Colon (tissue), 2 donors: Measurements from ENCODE around the gene NKAPD1.
"Not testable (repeated sequence)": the region's sequence is repeated elsewhere in the genome, so short reads cannot be mapped to it uniquely, and the experiment has no call there.

Experiments
- FAIRE-seq: peaks from 2 replicates; lab custom pipeline; 2012; peaks lifted over from hg19 to GRCh38; lab: Jason Lieb, UNC
- donor health status: control.
- donor health status: control.

Gene NKAPD1

GRCh38 chr11:112073941-112074811, at the start of gene NKAPD1, which contains the start of gene PIH1D2:
NKAPD1 (plus strand) TSS chr11:112074299; CDS start chr11:112075575, 1,276 bp downstream.
PIH1D2 (minus strand) TSS chr11:112074017; CDS start chr11:112073174, 843 bp downstream.
- no peak for FAIRE-seq

GRCh38 chr11:112024773-112025678, 49.1 kb upstream of the NKAPD1 start, which contains the start of gene DLAT:
DLAT (plus strand) TSS chr11:112025408; CDS start chr11:112025473, 65 bp downstream.
- FAIRE-seq: no peak

GRCh38 chr11:112025707-112026106, 48.4 kb upstream of the NKAPD1 start:
- FAIRE-seq: no peak

- FAIRE-seq: not testable (repeated sequence)
Observed at GRCh38 chr11:112026784-112027410, 47.2 kb upstream of the NKAPD1 start.

- no peak for FAIRE-seq
Observed at GRCh38 chr11:112029460-112029859, 44.6 kb upstream of the NKAPD1 start.

- FAIRE-seq: no peak
Observed at GRCh38 chr11:112033902-112034301, 40.2 kb upstream of the NKAPD1 start.

GRCh38 chr11:112037527-112037926, 36.6 kb upstream of the NKAPD1 start:
- FAIRE-seq: no peak

- FAIRE-seq: no peak
Observed at GRCh38 chr11:112042161-112042960, 31.7 kb upstream of the NKAPD1 start.

- no peak for FAIRE-seq
Observed at GRCh38 chr11:112042961-112043304, 31.2 kb upstream of the NKAPD1 start.

- no peak for FAIRE-seq
Observed at GRCh38 chr11:112044961-112045360, 29.1 kb upstream of the NKAPD1 start.

- FAIRE-seq: not testable (repeated sequence)
Observed at GRCh38 chr11:112046647-112047046, 27.5 kb upstream of the NKAPD1 start.

GRCh38 chr11:112048256-112048655, 25.8 kb upstream of the NKAPD1 start:
- not testable (repeated sequence) for FAIRE-seq

- no peak for FAIRE-seq
Observed at GRCh38 chr11:112049777-112050176, 24.3 kb upstream of the NKAPD1 start.

GRCh38 chr11:112050721-112051120, 23.4 kb upstream of the NKAPD1 start:
- FAIRE-seq: no peak

- FAIRE-seq: no peak
Observed at GRCh38 chr11:112051768-112052167, 22.3 kb upstream of the NKAPD1 start.

GRCh38 chr11:112057170-112057569, 16.9 kb upstream of the NKAPD1 start:
- FAIRE-seq: no peak

- FAIRE-seq: no peak
Observed at GRCh38 chr11:112058103-112058502, 16.0 kb upstream of the NKAPD1 start.

- no peak for FAIRE-seq
Observed at GRCh38 chr11:112062923-112063322, 11.2 kb upstream of the NKAPD1 start.

GRCh38 chr11:112082729-112083128, 8.6 kb downstream of the NKAPD1 start:
- no peak for FAIRE-seq

- FAIRE-seq: no peak
Observed at GRCh38 chr11:112085822-112086421, 11.8 kb downstream of the NKAPD1 start.
